GF-D8 (cell line): ENCODE measurements around the gene CDADC1.

Source experiments
- DNase-seq: peaks from one replicate; lab custom pipeline; 2025; lab: John Stamatoyannopoulos, UW

Gene CDADC1

DNA sequence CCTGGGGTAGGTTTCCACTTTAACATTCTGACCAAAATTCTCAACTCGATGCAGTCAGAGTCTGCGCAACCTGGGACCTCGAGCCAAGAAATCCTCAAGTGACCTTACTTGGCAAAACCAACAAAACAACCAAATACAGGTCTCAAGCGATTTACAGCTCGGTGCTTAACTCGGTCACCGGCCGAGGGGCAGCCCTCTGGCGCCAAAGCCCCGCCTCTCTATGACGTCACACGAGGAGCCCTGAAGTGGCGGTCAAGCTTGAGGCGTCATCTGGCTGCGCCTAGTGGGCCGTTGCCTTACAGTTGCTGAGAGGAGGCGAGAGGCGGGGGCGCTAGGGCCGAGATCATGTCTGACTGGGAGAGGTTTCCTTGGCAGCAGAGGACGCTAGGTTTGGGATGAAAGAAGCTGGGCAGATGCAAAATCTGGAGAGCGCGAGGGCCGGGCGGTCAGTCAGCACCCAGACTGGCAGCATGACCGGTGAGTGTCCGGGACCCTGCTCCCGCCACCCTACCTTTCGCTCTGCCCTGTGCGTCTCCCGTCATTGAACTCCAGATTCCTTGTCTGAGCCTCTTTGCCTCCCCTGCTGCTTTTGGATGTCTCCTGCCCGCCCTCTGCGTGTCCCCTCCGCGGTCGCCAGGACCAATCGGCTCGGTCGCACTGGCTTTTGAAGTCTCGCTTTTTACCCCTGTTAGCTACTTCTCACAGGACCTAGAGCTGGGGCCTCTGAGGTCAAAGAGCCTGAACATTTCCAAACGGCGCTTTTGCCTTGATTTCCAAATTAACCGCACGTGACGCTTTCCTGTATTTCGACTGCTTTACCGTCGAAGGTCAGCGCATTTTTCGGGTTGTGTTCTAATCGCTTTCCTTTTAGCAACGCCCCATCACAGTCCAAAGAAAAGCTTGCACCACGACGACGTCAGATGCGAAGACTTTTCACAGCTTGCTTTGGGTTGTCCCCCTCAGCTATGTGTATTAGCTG, at the start of gene CDADC1:
TSS of gene CDADC1 (plus strand) at position 283 of the 979 bp plus-strand sequence. CDS start at position 396, 113 bp downstream.
- DNase-seq: peak; percentile 95

- DNase-seq: no peak
These were observed 41.1 kb upstream of the CDADC1 start for GRCh38 chr13:49206641-49207040.

GRCh38 chr13:49208619-49209018, 39.1 kb upstream of the CDADC1 start:
- no peak for DNase-seq

GRCh38 chr13:49210114-49210513, 37.6 kb upstream of the CDADC1 start:
- no peak for DNase-seq

GRCh38 chr13:49210669-49211068, 37.1 kb upstream of the CDADC1 start:
- no peak for DNase-seq

DNA sequence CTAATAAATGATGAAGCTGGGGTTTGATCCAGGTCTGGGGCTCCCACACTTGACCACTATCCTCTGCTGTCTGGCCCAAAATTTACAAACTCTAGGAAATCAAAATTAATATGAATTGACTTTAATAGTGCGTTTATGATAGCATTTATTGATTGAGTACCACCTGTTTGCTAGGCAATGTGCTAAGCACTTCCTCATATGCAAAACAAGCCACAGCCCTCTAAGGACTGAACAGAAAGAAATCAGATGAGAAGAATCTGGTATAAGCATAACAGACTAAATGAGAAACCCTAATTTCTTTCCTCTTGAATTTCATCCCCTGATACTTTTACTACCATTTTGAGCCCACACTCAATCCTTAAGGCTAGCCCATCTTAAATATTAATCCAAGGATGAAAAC, 34.2 kb upstream of the CDADC1 start:
- DNase-seq: peak; percentile 22

GRCh38 chr13:49213997-49214916, 33.5 kb upstream of the CDADC1 start:
- peak; percentile 69 for DNase-seq

- DNase-seq: peak; percentile 100
These were observed 32.8 kb upstream of the CDADC1 start for GRCh38 chr13:49214917-49215376.

GRCh38 chr13:49216334-49216733, 31.4 kb upstream of the CDADC1 start:
- DNase-seq: peak; percentile 34

DNA sequence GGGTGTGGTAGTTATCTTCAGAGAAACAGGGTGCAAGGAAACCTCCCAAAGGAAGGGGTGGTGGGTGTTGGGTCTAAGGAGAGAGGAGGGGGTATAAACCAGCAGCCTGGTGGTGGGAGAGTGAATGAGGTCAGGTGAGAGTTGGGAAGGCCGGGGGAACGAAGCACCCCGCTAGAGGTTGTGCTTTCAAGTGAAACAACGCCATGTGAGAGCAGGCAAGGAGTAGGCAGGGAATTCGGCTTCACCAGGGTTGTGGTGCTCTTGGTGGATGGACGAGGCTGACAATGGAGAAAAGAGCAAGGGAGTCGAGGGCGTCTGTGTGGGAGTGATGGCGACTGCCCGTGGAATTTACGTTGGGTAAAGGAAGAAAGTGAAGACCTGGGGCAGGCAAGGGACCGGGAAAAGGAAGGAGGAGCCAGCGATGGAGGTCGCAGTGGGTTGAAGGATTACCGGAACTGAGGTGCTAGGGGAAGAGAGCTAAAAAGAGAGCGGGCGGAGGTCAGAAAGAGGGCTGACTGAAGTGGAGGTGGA, 29.7 kb upstream of the CDADC1 start:
- DNase-seq: no peak

GRCh38 chr13:49218493-49219051, 29.2 kb upstream of the CDADC1 start:
- DNase-seq: no peak

GRCh38 chr13:49219647-49220035, 28.1 kb upstream of the CDADC1 start:
- DNase-seq: no peak

- DNase-seq: no peak
These were observed 27.5 kb upstream of the CDADC1 start, which contains the start of gene MLNR for GRCh38 chr13:49220036-49220855. Gene MLNR (plus strand): TSS chr13:49220338. CDS start chr13:49220338, 0 bp downstream.

DNA sequence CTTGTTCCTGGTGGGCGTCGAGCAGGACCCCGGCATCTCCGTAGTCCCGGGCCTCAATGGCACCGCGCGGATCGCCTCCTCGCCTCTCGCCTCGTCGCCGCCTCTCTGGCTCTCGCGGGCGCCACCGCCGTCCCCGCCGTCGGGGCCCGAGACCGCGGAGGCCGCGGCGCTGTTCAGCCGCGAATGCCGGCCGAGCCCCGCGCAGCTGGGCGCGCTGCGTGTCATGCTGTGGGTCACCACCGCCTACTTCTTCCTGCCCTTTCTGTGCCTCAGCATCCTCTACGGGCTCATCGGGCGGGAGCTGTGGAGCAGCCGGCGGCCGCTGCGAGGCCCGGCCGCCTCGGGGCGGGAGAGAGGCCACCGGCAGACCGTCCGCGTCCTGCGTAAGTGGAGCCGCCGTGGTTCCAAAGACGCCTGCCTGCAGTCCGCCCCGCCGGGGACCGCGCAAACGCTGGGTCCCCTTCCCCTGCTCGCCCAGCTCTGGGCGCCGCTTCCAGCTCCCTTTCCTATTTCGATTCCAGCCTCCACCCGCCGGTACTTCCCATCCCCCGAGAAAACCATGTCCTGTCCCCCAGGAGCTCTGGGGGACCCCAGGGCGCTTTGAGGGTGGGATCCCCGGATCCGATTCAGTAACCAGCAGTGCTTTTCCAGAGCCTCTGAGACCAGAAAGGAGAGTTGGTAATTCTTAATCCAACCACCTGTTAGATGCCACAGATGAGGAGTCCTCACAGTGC, 26.7 kb upstream of the CDADC1 start:
- DNase-seq: no peak

DNA sequence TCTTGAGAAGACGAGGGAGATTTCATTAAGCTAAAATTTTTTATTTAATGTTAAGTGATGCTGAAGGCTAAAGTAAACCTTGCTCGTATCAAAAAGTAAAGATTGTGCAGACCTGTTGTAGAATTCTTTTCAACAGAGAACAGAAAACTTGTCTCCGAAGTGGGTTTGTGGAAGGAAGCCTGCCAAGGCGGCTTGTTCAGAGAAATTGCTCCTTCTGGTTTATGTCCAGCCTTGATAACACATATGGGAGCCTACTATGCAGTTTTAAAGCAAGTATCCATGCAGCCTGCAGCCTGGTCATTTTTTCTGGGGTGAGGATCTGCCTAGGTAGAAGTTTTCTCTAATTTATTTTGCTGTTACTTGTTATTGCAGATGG, 26.1 kb upstream of the CDADC1 start:
- no peak for DNase-seq

DNA sequence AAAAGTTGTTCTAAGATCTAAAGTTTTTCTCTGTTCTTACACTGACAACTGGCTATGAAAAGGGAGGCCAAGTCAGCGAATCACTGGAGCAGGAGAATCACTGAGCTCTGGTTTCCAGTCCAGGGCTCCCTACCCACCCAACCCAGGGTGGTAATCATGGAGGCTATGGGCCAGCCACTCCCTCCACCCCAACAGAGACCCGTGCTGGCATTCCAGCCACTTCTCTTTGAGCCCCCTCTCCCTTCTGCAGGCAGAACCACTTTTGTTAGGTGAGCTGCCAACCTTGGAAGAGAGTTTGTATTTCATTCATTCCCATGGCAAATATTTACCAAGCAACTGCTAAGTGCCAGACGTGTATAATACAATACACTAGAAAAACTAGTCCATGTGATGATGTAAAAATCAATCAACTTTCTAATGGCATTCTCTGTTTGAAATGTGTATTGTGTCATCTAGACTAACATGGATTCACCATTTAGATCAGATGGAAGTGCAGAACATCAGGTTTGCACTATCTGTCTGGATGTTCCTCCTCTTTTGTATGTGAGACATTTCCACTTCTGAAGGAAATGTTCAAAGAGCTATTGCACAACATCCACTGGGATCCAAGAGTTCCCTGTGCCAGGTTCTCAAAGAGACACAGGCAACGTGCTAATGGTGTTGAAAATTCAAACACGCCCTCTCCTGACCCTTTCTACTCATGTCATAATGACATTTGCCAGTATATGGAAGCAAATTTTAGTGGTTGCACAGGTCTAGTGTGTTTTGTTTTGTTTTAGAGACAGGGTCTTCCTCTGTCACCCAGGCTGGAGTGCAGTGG, 22.3 kb upstream of the CDADC1 start:
- peak; percentile 48 for DNase-seq

GRCh38 chr13:49226613-49227012, 21.1 kb upstream of the CDADC1 start:
- no peak for DNase-seq

- DNase-seq: no peak
These were observed 13.0 kb upstream of the CDADC1 start for GRCh38 chr13:49234741-49235140.

DNA sequence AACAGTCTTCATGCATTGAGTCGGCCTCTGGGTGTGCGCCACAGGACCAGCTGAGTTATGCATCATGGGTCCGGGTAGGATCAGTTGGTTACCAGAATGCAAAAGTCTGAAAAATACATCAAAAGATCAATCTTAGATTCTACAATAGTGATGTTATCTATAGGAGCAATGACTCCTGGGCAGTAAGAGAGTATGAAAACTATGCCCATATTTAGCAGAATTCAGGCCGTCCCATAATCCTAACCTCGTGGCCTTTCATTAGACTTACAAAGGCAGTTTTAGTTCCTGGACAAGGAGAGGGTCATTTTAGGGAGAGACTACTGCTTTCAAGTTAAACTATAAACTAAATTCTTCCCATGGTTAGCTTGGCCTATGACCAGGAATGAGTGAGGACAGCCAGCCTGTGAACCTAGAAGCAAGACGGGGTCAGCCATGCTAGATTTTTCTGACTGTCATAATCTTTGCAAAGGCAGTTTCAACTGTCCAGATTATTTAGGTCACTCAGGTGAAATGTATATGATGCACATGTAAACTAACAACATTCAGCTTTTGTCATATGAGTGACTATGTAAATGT, 11.8 kb upstream of the CDADC1 start:
- DNase-seq: no peak
